SK-N-SH treated with all-trans-retinoic acid at 6 μM for 48 hours (cell line): ENCODE results near the gene SLC17A9.

Experiments used
- ARNTL ChIP-seq: fragments of 450-650 bp; formaldehyde crosslinking; IDR thresholded peaks from 2 replicates; pipeline ENCODE4 v1.5.0; 2020; ENCODE audit warnings: low read depth, mild to moderate bottlenecking, moderate library complexity, borderline replicate concordance
- CREB5 ChIP-seq: fragments of 250-450 bp; sonication (Bioruptor Pico); IDR thresholded peaks from 2 replicates; pipeline ENCODE4 v1.5.1; 2020; ENCODE audit warnings: low read depth, mild to moderate bottlenecking, moderate library complexity
- ESRRG ChIP-seq: fragments of 250-450 bp; sonication (Bioruptor Pico); IDR thresholded peaks from 2 replicates; pipeline ENCODE4 v1.6.1; 2021; ENCODE audit warnings: mild to moderate bottlenecking
- ISL1 ChIP-seq: fragments of 250-450 bp; sonication (Bioruptor Pico); IDR thresholded peaks from 2 replicates; pipeline ENCODE4 v2.1.2; 2022; ENCODE audit warnings: mild to moderate bottlenecking, moderate library complexity
- PATZ1 ChIP-seq: fragments of 250-450 bp; sonication (Bioruptor Pico); IDR thresholded peaks from 2 replicates; pipeline ENCODE4 v1.8.0; 2020; ENCODE audit warnings: mild to moderate bottlenecking, moderate library complexity, borderline replicate concordance
- RARB ChIP-seq: fragments of 250-450 bp; sonication (Bioruptor Pico); IDR thresholded peaks from 2 replicates; pipeline ENCODE4 v1.8.0; 2021; ENCODE audit warnings: mild to moderate bottlenecking, moderate library complexity
- SNAI2 ChIP-seq: fragments of 250-450 bp; sonication (Bioruptor Pico); IDR thresholded peaks from 2 replicates; pipeline ENCODE4 v1.5.0; 2020; ENCODE audit warnings: mild to moderate bottlenecking, moderate library complexity
- TCF4 ChIP-seq: fragments of 250-450 bp; sonication (Bioruptor Pico); IDR thresholded peaks from 2 replicates; pipeline ENCODE4 v1.8.0; 2021; ENCODE audit warnings: mild to moderate bottlenecking, moderate library complexity, borderline replicate concordance
- ZFP3 ChIP-seq: fragments of 250-450 bp; sonication (Bioruptor Pico); IDR thresholded peaks from 2 replicates; pipeline ENCODE4 v1.5.0; 2020; ENCODE audit warnings: mild to moderate bottlenecking, moderate library complexity

GRCh38 chr20:62923669-62924441 is 28.7 kb upstream of the SLC17A9 start:
- no peak for TF ChIP-seq TCF4
- no peak for TF ChIP-seq CREB5 (CRISPR knock-in tag)
- TF ChIP-seq SNAI2 (CRISPR knock-in tag), result no peak
- no peak for TF ChIP-seq PATZ1 (CRISPR knock-in tag)
- no peak for TF ChIP-seq ESRRG (CRISPR knock-in tag)
- no peak for TF ChIP-seq ARNTL (CRISPR knock-in tag)
- no peak for TF ChIP-seq RARB (CRISPR knock-in tag)
- no peak for TF ChIP-seq ISL1 (CRISPR knock-in tag)
- no peak for TF ChIP-seq ZFP3 (CRISPR knock-in tag)
